ELF-1 (cell line): ENCODE data around the gene ZIC5.

Experiments used
- DNase-seq: peaks from one replicate; pipeline ENCODE4 v3.0.0-alpha.2; 2016; ENCODE audit warnings: low read depth, low spot score

Gene ZIC5

GRCh38 chr13:99976575-99976974 is 5.0 kb upstream of the ZIC5 start:
- no peak for DNase-seq

DNA sequence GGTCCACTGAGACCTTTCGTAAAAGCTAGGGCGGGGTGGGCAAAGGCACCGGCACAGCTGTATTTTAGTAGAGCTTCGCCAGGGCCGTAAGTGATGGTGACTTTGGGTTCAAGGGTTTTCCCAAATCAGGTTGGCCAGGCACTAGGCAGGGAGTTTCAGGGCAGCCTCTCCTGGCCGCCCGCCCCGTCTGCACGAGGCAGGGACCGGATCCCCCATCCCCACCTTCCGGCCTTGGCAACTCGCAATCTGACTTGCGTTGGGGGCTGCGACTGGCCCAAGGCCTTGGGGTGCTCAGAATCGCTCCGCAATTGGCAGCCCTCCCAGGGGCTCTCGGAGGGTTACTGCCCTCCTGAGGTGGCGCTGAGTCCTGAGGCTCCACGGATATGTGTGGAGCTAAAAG is 4.1 kb upstream of the ZIC5 start:
- DNase-seq, result no peak

GRCh38 chr13:99974939-99975561 is 3.5 kb upstream of the ZIC5 start:
- DNase-seq, result no peak

GRCh38 chr13:99974296-99974938 is 2.9 kb upstream of the ZIC5 start:
- DNase-seq, result no peak

DNA sequence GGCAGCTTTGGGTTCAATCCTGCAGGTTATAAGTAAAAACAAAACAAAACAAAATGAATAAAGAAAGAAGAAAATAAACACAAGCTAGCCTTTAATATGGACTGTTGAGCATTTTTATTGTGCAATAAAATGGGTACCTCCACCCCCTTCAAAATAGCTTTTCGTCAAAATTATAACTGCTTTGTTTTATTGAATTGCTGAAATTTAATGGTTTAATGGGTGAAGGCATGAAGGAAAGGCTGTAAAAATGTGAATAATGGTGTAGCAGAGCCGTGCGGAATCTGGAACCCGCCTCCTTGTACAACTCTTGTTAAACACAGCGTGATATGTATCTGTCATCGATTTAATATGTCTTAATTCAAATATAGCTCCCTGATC is 2.2 kb upstream of the ZIC5 start:
- DNase-seq, result no peak

DNA sequence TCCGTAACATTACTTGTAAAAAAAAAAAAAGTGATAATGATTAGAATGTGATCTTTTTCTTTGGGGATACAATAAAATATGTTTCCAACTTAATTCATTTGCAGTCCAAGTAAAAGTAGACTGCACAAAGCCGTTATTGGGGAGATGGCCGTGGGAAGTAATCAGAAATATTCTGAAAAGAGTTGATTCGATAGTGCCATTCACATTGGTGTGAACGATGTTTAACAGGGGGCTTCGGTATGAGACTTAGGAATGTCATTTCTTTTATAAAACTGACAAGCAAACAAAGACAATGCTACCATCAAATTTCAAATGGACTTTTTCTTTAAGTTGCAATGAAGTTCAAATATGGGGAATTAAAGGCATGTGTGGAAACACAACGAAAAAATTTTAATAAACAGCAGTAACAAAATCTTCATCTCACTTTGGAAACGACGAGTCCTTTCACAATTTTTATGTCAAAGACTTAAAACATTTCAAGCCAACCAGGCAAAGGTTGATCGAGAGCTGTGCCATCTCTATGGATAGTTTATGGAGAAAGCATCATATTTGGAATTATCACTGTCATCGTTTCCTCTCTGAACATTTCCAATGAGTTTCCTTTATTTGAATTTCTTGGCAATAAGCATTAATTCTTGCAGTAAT is 1.7 kb upstream of the ZIC5 start:
- DNase-seq, result no peak

- no peak for DNase-seq
These were observed 694 bp upstream of the ZIC5 start for GRCh38 chr13:99972190-99972731.

GRCh38 chr13:99970651-99971575 is 654 bp downstream of the ZIC5 start:
- DNase-seq, result peak; percentile 61

DNA sequence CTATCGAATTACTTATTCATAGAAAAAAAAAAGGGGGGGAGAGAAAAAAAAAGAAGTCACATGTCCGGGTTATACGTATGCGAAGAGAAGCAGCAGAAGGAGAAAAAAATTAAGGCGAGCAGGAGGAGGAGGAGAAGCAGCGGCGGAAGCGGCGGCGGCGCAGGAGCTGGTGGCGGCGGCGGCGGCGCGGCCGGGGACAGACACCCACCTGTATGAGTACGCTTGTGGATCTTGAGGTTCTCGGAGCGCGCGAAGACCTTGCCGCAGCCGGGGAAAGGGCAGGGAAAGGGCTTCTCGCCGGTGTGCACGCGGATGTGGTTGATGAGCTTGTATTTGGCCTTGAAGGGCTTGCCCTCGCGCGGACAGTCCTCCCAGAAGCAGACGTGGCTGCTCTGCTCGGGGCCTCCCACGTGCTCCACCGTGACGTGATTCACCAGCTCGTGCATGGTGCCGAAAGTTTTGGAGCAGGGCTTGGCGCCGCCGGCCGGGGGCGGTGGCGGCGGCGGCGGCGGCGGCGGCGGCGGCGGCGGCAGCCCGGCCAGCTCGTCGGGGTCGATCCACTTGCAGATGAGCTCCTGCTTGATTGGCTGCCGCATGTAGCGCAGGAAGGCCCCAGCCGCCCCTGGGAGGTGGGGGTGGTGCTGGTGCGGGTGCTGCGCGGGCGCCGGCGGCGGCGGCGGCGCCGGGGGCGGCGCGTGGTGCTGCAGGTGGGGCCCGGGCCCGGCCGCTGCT is 1.5 kb downstream of the ZIC5 start:
- peak; percentile 56 for DNase-seq

DNA sequence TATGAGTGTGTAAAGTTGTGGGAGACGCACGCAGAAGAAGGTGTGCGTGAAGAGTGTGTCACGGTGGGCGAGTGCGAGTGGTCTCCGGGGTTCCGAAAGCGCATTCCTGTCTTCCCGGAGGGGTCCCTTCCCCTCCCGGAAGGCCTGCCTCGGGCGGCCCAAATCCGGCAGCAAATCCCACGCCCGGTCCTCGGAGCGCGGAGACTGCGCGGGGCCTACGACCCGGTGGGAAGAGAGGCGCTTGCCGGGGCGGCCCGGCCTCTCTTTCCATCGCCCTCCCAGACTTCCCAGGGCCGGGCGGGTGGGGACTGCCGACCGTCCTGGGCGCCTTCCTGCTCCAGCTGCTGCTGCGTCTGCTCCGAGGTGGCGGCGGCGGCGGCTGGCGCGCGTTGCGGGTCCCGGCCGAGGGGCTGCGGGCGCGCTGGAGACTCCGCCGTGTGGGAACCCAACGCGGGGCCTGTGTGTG is 2.1 kb downstream of the ZIC5 start:
- DNase-seq, result no peak

DNA sequence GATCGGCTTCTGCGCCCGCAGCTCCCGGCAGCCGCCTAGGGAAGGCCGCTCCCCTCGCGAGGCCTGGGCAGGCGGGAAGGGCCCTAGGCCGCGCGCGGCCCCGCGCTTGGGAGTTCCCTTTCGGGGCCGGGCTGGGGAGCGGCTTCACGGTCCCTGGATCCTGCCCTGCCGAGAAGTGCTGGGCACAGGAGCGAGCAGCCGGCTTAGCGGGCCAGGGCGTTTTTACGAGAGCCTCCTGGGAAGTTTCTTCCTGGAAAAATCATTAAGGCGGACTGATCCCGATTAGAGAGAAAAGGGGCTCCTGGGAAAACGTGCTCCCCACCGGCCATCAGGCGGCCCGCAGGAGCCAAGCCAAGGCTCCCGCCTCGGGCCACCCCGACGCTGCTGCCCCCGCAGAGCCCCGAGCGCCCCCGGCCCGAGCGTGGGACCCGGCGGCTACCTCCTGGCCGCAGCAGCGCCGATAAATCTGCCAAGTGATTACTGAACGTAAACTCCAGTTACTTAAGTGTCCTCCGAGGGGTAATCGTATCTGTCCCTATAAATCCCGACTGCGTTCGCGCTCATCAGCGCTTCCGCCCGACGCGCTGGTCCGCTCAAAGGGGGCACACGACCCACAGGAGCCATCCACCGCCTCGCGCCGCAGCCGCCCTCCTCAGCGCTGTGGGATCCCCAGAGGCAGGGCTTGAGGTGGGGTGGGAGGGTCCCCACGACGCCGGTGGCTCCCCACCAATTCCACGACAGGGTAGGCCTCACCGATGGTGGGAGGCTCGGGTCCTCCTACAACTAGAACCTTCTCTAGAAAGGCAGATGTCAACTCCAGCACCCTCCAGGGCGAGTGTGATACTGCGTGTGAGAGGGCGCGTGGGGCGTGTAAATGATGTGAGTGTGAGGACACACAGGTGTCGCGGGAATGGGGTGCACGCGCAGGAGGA is 2.8 kb downstream of the ZIC5 start:
- peak; percentile 57 for DNase-seq

DNA sequence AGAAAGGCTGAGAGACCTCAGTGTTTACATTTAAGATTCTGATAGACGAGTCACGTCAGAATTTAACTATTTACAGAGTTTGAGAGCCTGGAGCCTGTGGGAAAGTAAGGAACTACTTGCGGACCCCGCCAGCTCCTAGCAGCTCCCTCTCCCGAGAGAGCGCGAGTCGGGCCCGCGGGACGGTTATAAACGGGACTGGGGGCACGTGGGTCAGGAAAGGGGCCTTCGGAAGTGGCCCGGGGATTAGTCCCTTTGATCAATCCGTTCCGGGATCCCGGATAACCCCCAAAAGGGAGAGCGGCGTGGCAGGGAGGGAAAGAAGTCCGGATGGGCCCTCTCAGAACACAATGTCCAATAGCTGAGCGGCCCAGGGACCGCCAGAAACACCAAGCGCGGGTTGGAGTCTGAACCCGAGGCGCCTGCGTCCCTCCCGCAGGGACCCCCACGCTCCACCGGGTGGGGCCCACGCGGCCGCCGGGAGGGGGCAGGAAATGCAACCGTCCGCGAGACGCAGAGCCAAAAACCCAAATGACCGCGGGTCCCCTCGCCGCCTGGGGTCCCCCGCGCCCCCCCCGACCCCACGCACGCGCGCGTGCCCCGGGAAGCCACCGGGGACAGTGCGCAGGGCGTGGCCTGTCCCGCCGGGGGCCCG is 3.6 kb downstream of the ZIC5 start:
- peak; percentile 44 for DNase-seq

DNA sequence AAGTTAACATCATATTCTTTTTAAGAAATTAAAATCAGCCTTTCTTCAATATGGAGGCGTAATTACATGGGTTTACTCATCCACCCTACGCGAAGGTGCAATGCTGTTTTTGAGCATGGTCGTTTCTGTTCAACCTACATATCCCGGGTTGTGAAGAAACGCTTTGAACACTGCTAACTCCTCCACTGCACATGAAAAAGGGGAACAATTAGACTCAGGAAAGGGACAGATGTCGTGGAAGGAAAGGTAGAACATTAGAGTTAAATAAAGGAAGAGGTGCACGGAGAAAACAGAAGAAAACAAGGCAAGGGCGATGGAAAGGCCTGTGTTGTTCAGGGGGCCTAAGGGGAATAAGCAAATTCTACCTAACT is 4.1 kb downstream of the ZIC5 start:
- DNase-seq, result no peak

GRCh38 chr13:99966064-99966805 is 5.3 kb downstream of the ZIC5 start:
- DNase-seq, result no peak

DNA sequence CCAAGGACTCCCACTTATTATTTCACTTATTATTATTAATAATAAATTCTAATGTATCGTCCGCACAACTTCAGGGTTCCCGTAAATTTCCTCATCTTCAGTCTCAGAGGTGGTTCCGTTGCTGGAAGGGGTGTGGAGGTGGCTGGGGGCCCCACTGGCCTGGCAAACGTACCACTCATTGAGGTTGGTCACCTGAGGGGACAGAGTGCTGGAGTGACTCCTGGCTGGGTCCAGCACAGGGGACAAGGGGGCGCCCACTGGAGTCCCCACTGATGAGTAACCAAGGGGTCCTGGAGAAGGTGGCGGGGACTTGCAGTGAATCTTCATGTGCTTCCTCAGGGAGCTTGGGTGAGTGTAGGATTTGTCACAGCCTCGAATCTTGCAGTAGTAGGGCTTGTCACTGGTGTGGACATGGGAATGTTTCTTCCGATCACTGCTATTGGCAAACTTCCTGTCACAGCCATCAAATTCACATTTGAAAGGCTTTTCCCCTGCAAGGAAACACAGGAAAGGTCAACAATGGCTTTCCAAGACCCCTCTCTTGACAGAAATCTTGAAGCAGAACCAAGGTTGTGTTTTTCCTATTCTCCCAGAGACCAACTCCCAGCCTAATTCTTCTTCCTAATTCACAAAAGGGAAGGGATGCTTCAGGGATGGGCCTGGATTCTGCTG is 6.1 kb downstream of the ZIC5 start:
- no peak for DNase-seq

- DNase-seq, result no peak
These were observed 7.7 kb downstream of the ZIC5 start for GRCh38 chr13:99963816-99964339.

GRCh38 chr13:99962242-99962641 is 9.3 kb downstream of the ZIC5 start:
- no peak for DNase-seq

DNA sequence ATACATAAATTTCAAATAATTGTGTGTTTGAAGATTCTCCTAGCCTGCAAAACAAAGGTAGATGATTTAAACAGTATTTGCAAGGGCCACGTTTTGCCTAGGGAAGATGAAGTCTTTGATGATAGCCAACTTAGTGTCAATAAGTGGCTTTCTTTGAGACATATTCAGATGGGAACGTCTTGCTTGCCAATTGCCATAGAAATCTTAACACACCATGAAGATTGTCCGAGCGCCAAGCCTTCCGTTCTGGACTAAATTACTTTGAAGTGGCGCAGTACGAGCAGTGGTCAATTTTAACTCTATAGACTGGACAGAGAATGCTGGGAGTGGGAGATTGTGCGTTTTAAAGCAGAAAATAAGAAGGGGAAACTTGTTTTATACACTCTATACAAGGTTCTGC is 9.9 kb downstream of the ZIC5 start:
- DNase-seq, result no peak
